Activated CD8-positive, alpha-beta memory T cell treated with anti-CD3 and anti-CD28 coated beads for 4 hours (primary cell): ENCODE measurements around the gene PLA2G10.
"Not testable (repeated sequence)": the region's sequence is repeated elsewhere in the genome, so short reads cannot be mapped to it uniquely, and the experiment has no call there.

Experiments
- DNase-seq, 2 donors: peaks; one replicate each; pipeline ENCODE4 v3.0.0-alpha.2; 2020; ENCODE audit warnings: low read depth in 2 of 2

Gene PLA2G10

GRCh38 chr16:14694129-14694528 is at the start of gene PLA2G10:
Gene PLA2G10, minus strand, starts transcription at chr16:14694308. Its CDS starts 79 bp downstream, at chr16:14694229.
- not testable (repeated sequence) for DNase-seq

- not testable (repeated sequence) for DNase-seq
Observed at GRCh38 chr16:14742273-14743128, 48.4 kb upstream of the PLA2G10 start, which contains the start of gene NPIPA2. Gene NPIPA2, plus strand, starts transcription at chr16:14742533. Its CDS starts 5,533 bp downstream, at chr16:14748066.

- not testable (repeated sequence) for DNase-seq
Observed at GRCh38 chr16:14741794-14742193, 47.7 kb upstream of the PLA2G10 start.

GRCh38 chr16:14740832-14741385 is 46.8 kb upstream of the PLA2G10 start:
- not testable (repeated sequence) for DNase-seq

GRCh38 chr16:14733233-14733632 is 39.1 kb upstream of the PLA2G10 start:
- DNase-seq: not testable (repeated sequence)

- DNase-seq: not testable (repeated sequence)
Observed at GRCh38 chr16:14703156-14704011, 9.3 kb upstream of the PLA2G10 start, which contains the start of gene NPIPA3. Gene NPIPA3, plus strand, starts transcription at chr16:14703411. Its CDS starts 5,533 bp downstream, at chr16:14708944.

GRCh38 chr16:14702672-14703071 is 8.6 kb upstream of the PLA2G10 start:
- not testable (repeated sequence) for DNase-seq

- DNase-seq: not testable (repeated sequence)
Observed at GRCh38 chr16:14701859-14702258, 7.8 kb upstream of the PLA2G10 start.

- DNase-seq: not testable (repeated sequence)
Observed at GRCh38 chr16:14685870-14686793, 8.0 kb downstream of the PLA2G10 start.

GRCh38 chr16:14682121-14682520 is 12.0 kb downstream of the PLA2G10 start:
- no peak for DNase-seq

- no peak for DNase-seq
Observed at GRCh38 chr16:14681115-14681514, 13.0 kb downstream of the PLA2G10 start.

- DNase-seq: not testable (repeated sequence)
Observed at GRCh38 chr16:14680396-14680795, 13.7 kb downstream of the PLA2G10 start.

GRCh38 chr16:14678748-14679497 is 15.2 kb downstream of the PLA2G10 start:
- DNase-seq: no peak

GRCh38 chr16:14677627-14678026 is 16.5 kb downstream of the PLA2G10 start:
- no peak for DNase-seq

GRCh38 chr16:14676633-14677032 is 17.5 kb downstream of the PLA2G10 start:
- DNase-seq: no peak

- no peak for DNase-seq
Observed at GRCh38 chr16:14672403-14672971, 21.6 kb downstream of the PLA2G10 start.

- no peak for DNase-seq
Observed at GRCh38 chr16:14669776-14670175, 24.3 kb downstream of the PLA2G10 start.

- no peak for DNase-seq
Observed at GRCh38 chr16:14668556-14669223, 25.4 kb downstream of the PLA2G10 start.
